Upper lobe of right lung (tissue), 1 donor: Measurements from ENCODE around the gene KLRC3. TPM values are rescaled to one million over a fixed set of nuclear protein-coding genes. Genes with fewer than 3 reads are reported as not detected.
"Not testable (repeated sequence)": the region's sequence is repeated elsewhere in the genome, so short reads cannot be mapped to it uniquely, and the experiment has no call there.

ENCODE experiments used
- ATAC-seq: fragments of 200-7000 bp; cut with Tn5 transposase; one replicate; pipeline ENCODE4 v1.9.1; 2020; ENCODE audit warnings: mild to moderate bottlenecking, moderate library complexity
- DNase-seq: peaks from one replicate; pipeline ENCODE4 v3.0.0-alpha.2; 2020
- H3K27ac ChIP-seq: fragments of 200-600 bp; one replicate; pipeline ENCODE4 v1.8.0; 2022
- H3K27me3 ChIP-seq: fragments of 200-600 bp; one replicate; pipeline ENCODE4 v1.8.0; 2022; ENCODE audit warnings: mild to moderate bottlenecking
- H3K36me3 ChIP-seq: fragments of 200-600 bp; one replicate; pipeline ENCODE4 v1.8.0; 2022
- H3K4me1 ChIP-seq: fragments of 200-600 bp; one replicate; pipeline ENCODE4 v1.8.0; 2022
- H3K4me3 ChIP-seq: fragments of 200-600 bp; one replicate; pipeline ENCODE4 v1.8.0; 2022; ENCODE audit warnings: mild to moderate bottlenecking
- H3K9me3 ChIP-seq: fragments of 200-600 bp; one replicate; pipeline ENCODE4 v1.8.0; 2022
- intact Hi-C: fragments of 100-400 bp; cut with DNase I; formaldehyde crosslinking; loops from one replicate; pipeline ENCODE4 v1.11.0; 2022
- total RNA-seq: library from RNA; stranded (reverse); fragmentation: NEBNext Ultra II Directional; extraction: Animal tissue kit (Norgen Biotek cat#: 25700); gene quantifications from one replicate; pipeline ENCODE4 v1.2.1, GENCODE V29; 2021
- TF ChIP-seq, protein P1 (sequence below): fragments of 200-600 bp; IDR thresholded peaks from one replicate; pipeline ENCODE4 v1.8.0; 2022; ENCODE audit warnings: antibody characterized with exemption
- donor health status: DM: no; HTN: yes; CAD: no; lungs with severe emphysema.

KLRC3 gene
- total RNA-seq, 1 donor from 2014 or later: not detected

DNA sequence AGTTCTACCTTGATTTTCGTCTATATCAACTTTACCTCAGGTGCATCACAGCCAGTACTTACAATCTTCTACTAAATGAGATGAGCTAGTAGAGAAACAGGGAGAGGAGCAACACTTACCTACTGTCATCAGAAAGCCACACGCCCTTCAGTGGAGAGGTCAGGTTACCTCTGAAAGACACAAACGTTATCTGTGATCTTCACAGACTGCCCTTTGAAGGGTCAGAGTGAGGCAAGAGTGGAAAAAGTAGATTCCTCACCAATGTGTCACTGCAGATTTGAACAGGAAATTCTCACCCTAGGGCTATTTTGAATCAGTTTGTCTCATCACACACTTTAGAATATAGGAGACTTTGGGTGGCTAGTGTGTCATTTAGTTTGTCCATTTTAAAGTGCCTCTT lies 1.8 kb upstream of the KLRC3 start:
- H3K9me3 ChIP-seq, ATAC-seq, H3K27ac ChIP-seq, H3K4me3 ChIP-seq, intact Hi-C loops, DNase-seq, H3K36me3 ChIP-seq, H3K27me3 ChIP-seq, H3K4me1 ChIP-seq: not testable (repeated sequence)

DNA sequence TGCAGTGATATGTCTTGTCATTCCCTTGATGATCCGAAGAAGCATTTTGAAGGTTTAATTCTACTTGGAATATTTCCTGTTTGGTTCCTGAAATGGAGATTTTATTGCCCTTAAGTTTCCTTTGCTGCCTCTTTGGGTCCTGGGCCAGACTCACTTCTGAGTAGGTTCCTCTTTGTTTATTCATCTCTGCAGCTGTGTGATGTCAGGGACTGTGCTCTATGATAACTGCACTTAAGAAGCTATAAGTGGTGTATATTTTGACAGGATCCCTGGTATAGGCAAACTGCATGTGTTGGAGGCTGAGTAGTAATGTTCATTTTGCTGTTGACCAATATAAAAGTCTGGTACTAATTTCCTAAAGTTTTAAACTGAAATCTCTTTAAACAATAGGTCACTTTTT lies 11.0 kb downstream of the KLRC3 start, which contains the start of gene KLRC4:
Gene KLRC4 (minus strand): TSS at position 366 of the 400 bp plus-strand sequence. CDS start 182 bp downstream, at position 184.
- TF ChIP-seq, protein P1, sequence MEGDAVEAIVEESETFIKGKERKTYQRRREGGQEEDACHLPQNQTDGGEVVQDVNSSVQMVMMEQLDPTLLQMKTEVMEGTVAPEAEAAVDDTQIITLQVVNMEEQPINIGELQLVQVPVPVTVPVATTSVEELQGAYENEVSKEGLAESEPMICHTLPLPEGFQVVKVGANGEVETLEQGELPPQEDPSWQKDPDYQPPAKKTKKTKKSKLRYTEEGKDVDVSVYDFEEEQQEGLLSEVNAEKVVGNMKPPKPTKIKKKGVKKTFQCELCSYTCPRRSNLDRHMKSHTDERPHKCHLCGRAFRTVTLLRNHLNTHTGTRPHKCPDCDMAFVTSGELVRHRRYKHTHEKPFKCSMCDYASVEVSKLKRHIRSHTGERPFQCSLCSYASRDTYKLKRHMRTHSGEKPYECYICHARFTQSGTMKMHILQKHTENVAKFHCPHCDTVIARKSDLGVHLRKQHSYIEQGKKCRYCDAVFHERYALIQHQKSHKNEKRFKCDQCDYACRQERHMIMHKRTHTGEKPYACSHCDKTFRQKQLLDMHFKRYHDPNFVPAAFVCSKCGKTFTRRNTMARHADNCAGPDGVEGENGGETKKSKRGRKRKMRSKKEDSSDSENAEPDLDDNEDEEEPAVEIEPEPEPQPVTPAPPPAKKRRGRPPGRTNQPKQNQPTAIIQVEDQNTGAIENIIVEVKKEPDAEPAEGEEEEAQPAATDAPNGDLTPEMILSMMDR: no peak
- Histone ChIP-seq H3K27ac (no peak within 1 kb of the TSS), H3K36me3 (no peaks in the 10 kb centered on the region), H3K4me1 (no peaks in the 10 kb centered on the region), H3K4me3 (no peak within 1 kb of the TSS), H3K27me3 (no peaks in the 10 kb centered on the region), H3K9me3 (no peaks in the 10 kb centered on the region)
- ATAC-seq (no peak), DNase-seq (no peak)
- intact Hi-C loops: no loop called here

DNA sequence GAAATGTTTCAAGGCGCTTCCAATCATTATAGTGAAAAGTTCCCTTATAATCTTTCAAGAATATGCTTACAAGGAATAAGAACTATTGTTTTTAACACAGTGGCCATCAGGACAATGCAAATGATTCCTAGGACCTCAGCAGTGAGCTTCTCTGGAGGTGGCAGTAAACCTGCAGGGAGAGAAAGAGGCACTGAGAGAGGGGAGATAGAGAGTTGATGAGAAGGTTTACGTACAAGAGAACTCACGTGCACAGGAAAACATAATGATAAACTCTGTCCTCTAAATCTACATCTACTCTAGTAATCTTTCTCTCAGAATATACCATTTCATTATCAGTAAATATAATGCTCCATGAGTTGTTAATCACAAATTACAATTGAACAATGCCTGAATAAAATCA lies 11.6 kb downstream of the KLRC3 start:
- Histone ChIP-seq H3K4me1 (no peaks in the 10 kb centered on the region), H3K4me3 (no peak overlapping the region), H3K27me3 (no peaks in the 10 kb centered on the region), H3K27ac (no peak overlapping the region), H3K36me3 (no peaks in the 10 kb centered on the region), H3K9me3 (no peaks in the 10 kb centered on the region)
- DNase-seq (no peak), ATAC-seq (no peak)
- TF ChIP-seq, protein P1: no peak
- intact Hi-C loops: no loop called here

DNA sequence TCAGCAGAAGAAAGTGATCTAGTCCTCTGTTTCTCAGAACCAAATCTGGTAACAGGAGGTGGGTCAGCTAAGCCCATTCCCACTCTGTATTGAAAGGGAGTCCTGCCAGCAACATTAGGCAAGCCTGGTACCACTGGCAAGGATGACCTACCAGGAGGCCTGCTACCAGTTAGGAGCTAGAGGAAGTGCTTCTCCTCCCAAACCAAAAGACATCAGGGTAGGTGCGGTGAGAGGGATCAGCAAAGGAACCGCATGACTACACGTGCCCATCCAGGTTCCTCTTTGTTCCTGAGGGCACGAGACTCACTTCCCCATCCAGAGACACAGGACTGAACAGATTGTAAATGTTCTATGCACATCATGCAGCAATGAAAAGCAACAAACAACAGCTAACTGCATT lies 13.7 kb downstream of the KLRC3 start:
- H3K27ac ChIP-seq: no peak overlapping the region
- H3K9me3 ChIP-seq: no peaks in the 10 kb centered on the region
- H3K36me3 ChIP-seq: no peaks in the 10 kb centered on the region
- DNase-seq: no peak
- H3K4me3 ChIP-seq: no peak overlapping the region
- peak; percentile 41 for ATAC-seq
- no peaks in the 10 kb centered on the region for H3K4me1 ChIP-seq
- TF ChIP-seq, protein P1: no peak
- no peaks in the 10 kb centered on the region for H3K27me3 ChIP-seq
- intact Hi-C loops: no loop called here

DNA sequence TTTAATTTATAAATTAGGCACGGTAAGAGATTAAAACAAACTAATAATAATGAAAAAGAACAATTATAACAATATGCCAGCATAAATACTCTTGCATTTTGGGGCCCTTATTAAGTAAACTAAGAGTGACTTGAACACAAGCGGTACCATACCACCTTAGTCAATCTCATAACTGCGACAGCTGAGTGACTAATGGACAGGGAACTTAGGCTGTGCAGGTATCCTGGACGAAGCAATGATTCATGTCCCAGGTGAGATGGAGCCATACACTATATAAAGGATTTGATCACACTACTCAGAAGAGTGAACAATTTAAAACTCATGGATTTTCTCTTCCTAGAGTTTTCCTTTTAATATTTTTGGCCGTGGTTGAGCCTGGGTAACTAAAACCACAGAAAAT lies 15.1 kb downstream of the KLRC3 start:
- Histone ChIP-seq H3K4me3 (no peak overlapping the region), H3K4me1 (no peaks in the 10 kb centered on the region), H3K36me3 (no peaks in the 10 kb centered on the region), H3K27ac (no peak overlapping the region), H3K9me3 (no peaks in the 10 kb centered on the region), H3K27me3 (no peaks in the 10 kb centered on the region)
- TF ChIP-seq, protein P1: no peak
- intact Hi-C loops: no loop called here
- ATAC-seq (no peak), DNase-seq (no peak)

DNA sequence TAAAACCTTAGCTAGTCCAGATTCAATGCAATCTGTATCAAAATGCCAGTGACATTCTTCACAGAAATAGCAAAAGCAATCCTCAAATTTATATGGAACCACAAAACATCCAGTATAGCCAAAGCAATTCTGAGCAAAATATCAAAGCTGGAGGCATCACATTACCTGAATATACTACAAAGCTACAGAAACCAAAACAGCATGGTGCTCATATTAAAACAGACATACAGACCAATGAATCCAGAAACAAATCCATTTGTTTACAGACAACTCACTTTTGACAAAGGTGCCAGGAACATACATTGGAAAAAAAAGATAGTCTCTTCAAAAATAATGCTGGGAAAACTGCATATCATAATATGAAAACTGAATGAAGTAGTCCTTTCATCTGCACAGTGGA lies 15.6 kb downstream of the KLRC3 start:
- H3K36me3 ChIP-seq: no peaks in the 10 kb centered on the region
- TF ChIP-seq, protein P1: no peak
- intact Hi-C loops: no loop called here
- no peak overlapping the region for H3K4me3 ChIP-seq
- H3K4me1 ChIP-seq: no peaks in the 10 kb centered on the region
- no peak for ATAC-seq
- no peak for DNase-seq
- H3K9me3 ChIP-seq: no peaks in the 10 kb centered on the region
- H3K27me3 ChIP-seq: no peaks in the 10 kb centered on the region
- no peak overlapping the region for H3K27ac ChIP-seq
